AG04449 (cell line): Measurements from ENCODE around the gene ELK4.

Source experiments
- CTCF ChIA-PET: fragments of 350-600 bp; formaldehyde crosslinking; extraction: SDS; loops from one replicate; lab custom pipeline; 2021; ENCODE audit warnings: antibody characterized with exemption; lab: Yijun Ruan, JAX
- POLR2A ChIA-PET: fragments of 400-600, 350-600 bp; formaldehyde crosslinking; extraction: SDS; loops from one replicate; lab custom pipeline; 2020; ENCODE audit warnings: antibody characterized with exemption, inconsistent platforms; lab: Yijun Ruan, JAX
- DNase-seq: peaks from one replicate; pipeline ENCODE4 v3.0.0-alpha.2; 2010; ENCODE audit warnings: low read depth, low spot score
- H3K4me3 ChIP-seq: 2 replicates; pipeline ENCODE4 v1.5.1; 2011; ENCODE audit warnings: low read depth, mild to moderate bottlenecking, control low read depth, low read length
- CTCF ChIP-seq: IDR thresholded peaks from one replicate; pipeline ENCODE4 v1.5.1; 2011; ENCODE audit warnings: mild to moderate bottlenecking, moderate library complexity, low read length, control low read depth, inconsistent platforms; ENCODE audit not compliant: insufficient read depth; ENCODE audit errors: missing control alignments

The ELK4 gene

DNA sequence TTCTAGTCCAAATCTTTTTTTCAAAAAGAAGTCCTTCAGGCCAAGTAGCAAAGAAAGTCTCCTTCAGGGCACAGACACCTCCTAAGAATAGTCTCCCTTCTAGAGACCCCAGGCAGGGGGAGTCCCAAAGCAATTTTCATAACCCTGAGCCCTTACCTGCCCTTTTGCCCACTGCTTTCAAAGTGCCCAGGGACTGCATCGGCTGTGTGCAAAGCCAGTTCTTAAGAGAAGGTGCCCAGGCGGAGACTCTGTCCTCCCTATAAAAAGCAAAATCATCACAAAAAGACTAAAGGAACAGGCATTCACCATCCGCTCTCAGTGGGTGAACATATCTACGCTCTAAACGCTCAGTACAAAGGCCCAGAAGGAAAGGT is 32.2 kb downstream of the ELK4 start:
- H3K4me3 ChIP-seq = no peak overlapping the region
- TF ChIP-seq CTCF = no peak
- no peak for DNase-seq
- ChIA-PET POLR2A (no interaction called here), CTCF (interaction anchor here (0.7 to 5.6 kb wide), 6 partner anchors 9 to 377 kb away, joined by 3 to 81 read pairs (median 7); no protein-coding TSS in a partner anchor)

GRCh38 chr1:205598841-205599668 is 32.8 kb downstream of the ELK4 start:
- no peak for TF ChIP-seq CTCF
- peak; percentile 47 for DNase-seq
- ChIA-PET POLR2A (no interaction called here), CTCF (interaction anchor here (1.1 to 5.6 kb wide), 7 partner anchors 8 to 378 kb away, joined by 3 to 81 read pairs (median 5); no protein-coding TSS in a partner anchor)
- H3K4me3 ChIP-seq = no peak overlapping the region

- DNase-seq = no peak
- ChIA-PET CTCF (interaction anchor here (1.0 to 5.6 kb wide), 5 partner anchors 7 to 113 kb away, joined by 3 to 81 read pairs (median 9); no protein-coding TSS in a partner anchor), POLR2A (no interaction called here)
- H3K4me3 ChIP-seq = no peak overlapping the region
- no peak for TF ChIP-seq CTCF
Measured at GRCh38 chr1:205597691-205598314, 34.0 kb downstream of the ELK4 start.

- ChIA-PET CTCF (interaction anchor here (9.4 to 10.3 kb wide), 3 partner anchors 33 to 114 kb away, joined by 132 to 741 read pairs (median 142); partner anchors contain the start of gene ELK4), POLR2A (no interaction called here)
- no peak for TF ChIP-seq CTCF
- no peak for DNase-seq
- H3K4me3 ChIP-seq = no peak overlapping the region
Measured at GRCh38 chr1:205596876-205597275, 34.9 kb downstream of the ELK4 start.

GRCh38 chr1:205595861-205596260 is 36.0 kb downstream of the ELK4 start:
- DNase-seq = no peak
- no peak overlapping the region for H3K4me3 ChIP-seq
- TF ChIP-seq CTCF = no peak
- ChIA-PET POLR2A (no interaction called here), CTCF (interaction anchor here (0.8 to 10.3 kb wide), 5 partner anchors 17 to 381 kb away, joined by 3 to 741 read pairs (median 132); partner anchors contain the start of gene ELK4)

GRCh38 chr1:205595435-205595834 is 36.4 kb downstream of the ELK4 start:
- POLR2A ChIA-PET = no interaction called here
- DNase-seq = no peak
- H3K4me3 ChIP-seq = no peak overlapping the region
- CTCF ChIA-PET = interaction anchor here (0.8 to 10.3 kb wide), 5 partner anchors 16 to 381 kb away, joined by 3 to 741 read pairs (median 132); partner anchors contain the start of gene ELK4
- TF ChIP-seq CTCF = no peak
